HepG2 (cell line): ENCODE results near the gene AKAP9. TPM values are rescaled to one million over a fixed set of nuclear protein-coding genes. Genes with fewer than 3 reads are reported as not detected.

Source experiments
- GMEB2 ChIP-seq: IDR thresholded peaks from 2 replicates; pipeline ENCODE4 v1.6.1; 2016; ENCODE audit warnings: missing biosample characterization, missing genetic modification reagents, low read depth
- HINFP ChIP-seq: sonication (generic); formaldehyde crosslinking; IDR thresholded peaks from 2 replicates; pipeline ENCODE4 v1.4.0; 2020; ENCODE audit warnings: low read depth, mild to moderate bottlenecking, missing genetic modification reagents
- KMT2A ChIP-seq: sonication (generic); formaldehyde crosslinking; IDR thresholded peaks from 2 replicates; pipeline ENCODE4 v1.4.0; 2020; ENCODE audit warnings: missing genetic modification reagents
- MEIS2 ChIP-seq: sonication (generic); formaldehyde crosslinking; IDR thresholded peaks from 2 replicates; pipeline ENCODE4 v1.9.0; 2021; ENCODE audit warnings: mild to moderate bottlenecking, missing genetic modification reagents
- MZF1 ChIP-seq: sonication (generic); formaldehyde crosslinking; IDR thresholded peaks from 2 replicates; pipeline ENCODE4 v1.8.1; 2023; ENCODE audit warnings: mild to moderate bottlenecking, missing genetic modification reagents, borderline replicate concordance
- NONO ChIP-seq, 2 experiments: fragments of 450-650 bp in 1 of 2; sonication (generic) in 1 of 2; formaldehyde crosslinking in 1 of 2; IDR thresholded peaks in 1 of 2; conservative IDR thresholded peaks in 1 of 2; 2 replicates each; pipeline versions ENCODE4 v1.6.1 to v1.8.0; 2017 to 2022; ENCODE audit warnings: mild to moderate bottlenecking in 1 of 2, missing genetic modification reagents in 1 of 2, moderate library complexity in 1 of 2
- SP5 ChIP-seq: IDR thresholded peaks from 2 replicates; pipeline ENCODE4 v1.6.1; 2016; ENCODE audit warnings: low read depth, borderline replicate concordance
- THYN1 ChIP-seq: sonication (generic); formaldehyde crosslinking; IDR thresholded peaks from 2 replicates; pipeline ENCODE4 v1.8.1; 2023; ENCODE audit warnings: low read depth, mild to moderate bottlenecking, moderate library complexity, missing genetic modification reagents, borderline replicate concordance
- ZBED4 ChIP-seq: sonication (generic); formaldehyde crosslinking; IDR thresholded peaks from 2 replicates; pipeline ENCODE4 v1.4.0; 2020; ENCODE audit warnings: missing genetic modification reagents, borderline replicate concordance
- ZFP36L2 ChIP-seq: sonication (generic); formaldehyde crosslinking; IDR thresholded peaks from 2 replicates; pipeline ENCODE4 v1.4.0; 2020; ENCODE audit warnings: missing genetic modification reagents
- ZFP91 ChIP-seq: sonication (generic); formaldehyde crosslinking; IDR thresholded peaks from 2 replicates; pipeline ENCODE4 v1.9.0; 2022; ENCODE audit warnings: missing genetic modification reagents, mild to moderate bottlenecking, borderline replicate concordance
- ZNF709 ChIP-seq: sonication (generic); formaldehyde crosslinking; IDR thresholded peaks from 2 replicates; pipeline ENCODE4 v1.5.0; 2020; ENCODE audit warnings: mild to moderate bottlenecking, missing genetic modification reagents
- ZNF747 ChIP-seq: sonication (generic); formaldehyde crosslinking; IDR thresholded peaks from 2 replicates; pipeline ENCODE4 v1.8.1; 2023; ENCODE audit warnings: missing genetic modification reagents, mild to moderate bottlenecking, borderline replicate concordance
- ZNF790 ChIP-seq: sonication (generic); formaldehyde crosslinking; IDR thresholded peaks from 2 replicates; pipeline ENCODE4 v1.8.0; 2022; ENCODE audit warnings: missing genetic modification reagents, mild to moderate bottlenecking, borderline replicate concordance
- ZNF816 ChIP-seq: sonication (generic); formaldehyde crosslinking; IDR thresholded peaks from 2 replicates; pipeline ENCODE4 v1.8.0; 2022; ENCODE audit warnings: missing genetic modification reagents, mild to moderate bottlenecking, borderline replicate concordance
- polyA plus RNA-seq, 8 experiments: library from polyadenylated mRNA; depleted of rRNA in 3 of 8; stranded (reverse) in 7 of 8; unstranded in 1 of 8; fragments of >200 nt; fragmentation: Illumina TruSeq in 4 of 8; extraction: Trizol in 4 of 8; gene quantifications; 2 replicates each; pipeline versions ENCODE4 v1.2.1 to v1.2.3, GENCODE V29; 2011 to 2016; ENCODE audit warnings: low read depth in 4 of 8, missing spikeins in 1 of 8, mixed read lengths in 1 of 8; ENCODE audit not compliant: insufficient read depth in 1 of 8
- total RNA-seq, 5 experiments: library from RNA; depleted of rRNA; stranded (reverse); fragments of >200 nt; fragmentation: Illumina TruSeq; extraction: Trizol; gene quantifications; 2 replicates each; pipeline ENCODE4 v1.2.3, GENCODE V29; 2016; ENCODE audit warnings: low read depth in 1 of 5
- TF ChIP-seq, protein P1 (sequence below): sonication (generic); formaldehyde crosslinking; IDR thresholded peaks from 2 replicates; pipeline ENCODE4 v1.5.0; 2020; ENCODE audit warnings: mild to moderate bottlenecking, low read depth, missing genetic modification reagents, borderline replicate concordance
- TF ChIP-seq, protein P2 (sequence below): sonication (generic); formaldehyde crosslinking; IDR thresholded peaks from 2 replicates; pipeline ENCODE4 v1.5.0; 2020; ENCODE audit warnings: missing genetic modification reagents

Gene AKAP9
- total and polyA plus RNA-seq, 2 of the 13 experiments (the other 11 are each of a cell fraction or from before 2014, with no cell fraction given): 27.6 to 33.1 TPM

GRCh38 chr7:91940572-91941341, at the start of gene AKAP9 (continued):
- 0 out of 2 replicates have a peak, but pooled peaks have one; percentile 76 for TF ChIP-seq ZFP36L2 (CRISPR knock-in tag)
- peak; percentile 63; the same call in 1 of the 2 replicates for TF ChIP-seq KMT2A (CRISPR knock-in tag)
- peak; percentile 62; the same call in 1 of the 2 replicates for TF ChIP-seq GMEB2 (CRISPR knock-in tag)
- TF ChIP-seq MZF1: no peak; the same call in 1 of the 2 replicates
- TF ChIP-seq THYN1 (CRISPR knock-in tag): no peak
- peak; percentile 66; the same call in 1 of the 2 replicates for TF ChIP-seq ZNF709 (CRISPR knock-in tag)
- TF ChIP-seq ZNF816 (CRISPR knock-in tag): peak; percentile 73; the same call in 1 of the 2 replicates
- TF ChIP-seq ZNF747 (CRISPR knock-in tag): peak; percentile 94
- TF ChIP-seq SP5 (CRISPR knock-in tag): peak; percentile 46; the same call in 1 of the 2 replicates
- TF ChIP-seq, protein P1, sequence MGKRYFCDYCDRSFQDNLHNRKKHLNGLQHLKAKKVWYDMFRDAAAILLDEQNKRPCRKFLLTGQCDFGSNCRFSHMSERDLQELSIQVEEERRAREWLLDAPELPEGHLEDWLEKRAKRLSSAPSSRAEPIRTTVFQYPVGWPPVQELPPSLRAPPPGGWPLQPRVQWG (CRISPR knock-in tag): no peak
- no peak for TF ChIP-seq NONO (IDR thresholded peaks at IDR 0.05)
- TF ChIP-seq NONO (CRISPR knock-in tag; conservative IDR thresholded peaks at IDR 0.05): peak; percentile 70
- TF ChIP-seq, protein P2, sequence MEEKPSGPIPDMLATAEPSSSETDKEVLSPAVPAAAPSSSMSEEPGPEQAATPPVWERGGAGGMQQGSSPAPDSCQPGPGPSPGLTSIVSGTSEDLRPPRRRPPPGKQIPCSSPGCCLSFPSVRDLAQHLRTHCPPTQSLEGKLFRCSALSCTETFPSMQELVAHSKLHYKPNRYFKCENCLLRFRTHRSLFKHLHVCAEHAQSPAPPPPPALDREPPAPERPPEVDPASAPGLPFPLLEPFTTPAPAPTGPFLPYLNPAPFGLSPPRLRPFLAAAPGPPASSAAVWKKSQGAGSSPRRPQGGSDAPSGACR (CRISPR knock-in tag): 0 out of 2 replicates have a peak, but pooled peaks have one; percentile 56
- 0 out of 2 replicates have a peak, but pooled peaks have one; percentile 67 for TF ChIP-seq ZNF790 (CRISPR knock-in tag)
- TF ChIP-seq HINFP (CRISPR knock-in tag): peak; percentile 83; the same call in 1 of the 2 replicates
- TF ChIP-seq ZFP91: peak; percentile 95
- TF ChIP-seq MEIS2 (CRISPR knock-in tag): peak; percentile 51; the same call in 1 of the 2 replicates
- TF ChIP-seq ZBED4: no peak
